ENCODE measurements around the gene TLR8. TPM values are rescaled to one million over a fixed set of nuclear protein-coding genes. Genes with fewer than 3 reads are reported as not detected.

The TLR8 gene
- polyA plus RNA-seq, 1 of the 3 experiments (the other 2 are of a cell fraction) = not detected

DNA sequence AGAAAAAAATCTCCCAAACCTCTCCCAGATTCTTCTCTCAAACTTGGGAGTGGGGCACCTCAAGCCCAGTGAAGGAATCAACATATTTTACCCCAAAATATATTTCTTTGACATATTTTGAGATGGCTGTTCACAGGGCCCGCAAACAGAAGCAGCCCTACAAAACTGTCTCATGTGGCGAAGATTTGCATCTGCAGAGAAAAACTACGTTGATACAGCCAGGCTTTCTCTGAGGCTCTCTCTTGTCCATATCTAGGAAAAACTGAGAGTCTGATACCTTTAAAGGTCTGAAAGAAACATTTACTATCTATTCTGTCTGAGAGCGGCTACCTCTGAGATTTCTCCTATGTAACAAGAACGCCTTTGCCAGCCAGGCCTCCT, 45.2 kb downstream of the TLR8 start:
- no peaks in the 10 kb centered on the region for H3K79me2 ChIP-seq (ENCODE audit: insufficient read depth)
- no peaks in the 10 kb centered on the region for H3K9me2 ChIP-seq
- no peaks in the 10 kb centered on the region for H3K36me3 ChIP-seq (replicated peaks in 1 of 2; ENCODE audit: control insufficient read depth in 1 of 2, insufficient read depth in 2 of 2, low read length in 1 of 2)
- no peaks in the 10 kb centered on the region for H3K9me3 ChIP-seq
- H3K9ac ChIP-seq = no peak overlapping the region; the same call in 1 of the 2 replicates
- peaks cover 16 to 40% of the 10 kb centered on the region in 2 experiments; a peak in 3 of 4 replicates for H3K4me1 ChIP-seq (ENCODE audit: control insufficient read depth in 1 of 2, insufficient read depth in 2 of 2, low read depth in 1 of 2, low read length in 1 of 2)
- H3K27me3 ChIP-seq (ENCODE audit: insufficient read depth) = no peaks in the 10 kb centered on the region
- peaks cover 18% of the 10 kb centered on the region for H3F3A ChIP-seq (replicated peaks; ENCODE audit: insufficient read depth)
- H3K27ac ChIP-seq (ENCODE audit: low read depth in 2 of 2, low read length in 1 of 2) = peak overlapping the region in 1 of 2 experiments; percentile 85; a peak in 1 of 4 replicates
- H3K4me3 ChIP-seq (ENCODE audit: low read depth in 2 of 2, low read length in 1 of 2) = no peak overlapping the region
- ChIA-PET POLR2A (no interaction called here), CTCF (interaction anchor here (1.6 kb wide), 1 partner anchor 536 kb away, joined by 9 read pairs; no protein-coding TSS in a partner anchor)
- H4K20me1 ChIP-seq (ENCODE audit: insufficient read depth) = no peaks in the 10 kb centered on the region
- DNase-seq = no peak
- 82% methylated on average over 5 of the region's 5 CpGs for WGBS (ENCODE audit: low lambda C conversion rate)
- H3K4me2 ChIP-seq = no peak overlapping the region
- TF ChIP-seq CHD2 (IDR thresholded peaks at IDR 0.05; ENCODE audit: low read length, partially characterized antibody) (no peak), SMC3 (IDR thresholded peaks at IDR 0.05; ENCODE audit: low read depth, low read length) (no peak), ELF1 (IDR thresholded peaks at IDR 0.05) (no peak)
- TF ChIP-seq, protein P1, sequence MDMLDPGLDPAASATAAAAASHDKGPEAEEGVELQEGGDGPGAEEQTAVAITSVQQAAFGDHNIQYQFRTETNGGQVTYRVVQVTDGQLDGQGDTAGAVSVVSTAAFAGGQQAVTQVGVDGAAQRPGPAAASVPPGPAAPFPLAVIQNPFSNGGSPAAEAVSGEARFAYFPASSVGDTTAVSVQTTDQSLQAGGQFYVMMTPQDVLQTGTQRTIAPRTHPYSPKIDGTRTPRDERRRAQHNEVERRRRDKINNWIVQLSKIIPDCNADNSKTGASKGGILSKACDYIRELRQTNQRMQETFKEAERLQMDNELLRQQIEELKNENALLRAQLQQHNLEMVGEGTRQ (IDR thresholded peaks at IDR 0.05; ENCODE audit: borderline replicate concordance, low read depth, low read length) = no peak
- peak overlapping the region; percentile 74; the same call in 1 of the 2 replicates for H2AFZ ChIP-seq (ENCODE audit: low read depth)

DNA sequence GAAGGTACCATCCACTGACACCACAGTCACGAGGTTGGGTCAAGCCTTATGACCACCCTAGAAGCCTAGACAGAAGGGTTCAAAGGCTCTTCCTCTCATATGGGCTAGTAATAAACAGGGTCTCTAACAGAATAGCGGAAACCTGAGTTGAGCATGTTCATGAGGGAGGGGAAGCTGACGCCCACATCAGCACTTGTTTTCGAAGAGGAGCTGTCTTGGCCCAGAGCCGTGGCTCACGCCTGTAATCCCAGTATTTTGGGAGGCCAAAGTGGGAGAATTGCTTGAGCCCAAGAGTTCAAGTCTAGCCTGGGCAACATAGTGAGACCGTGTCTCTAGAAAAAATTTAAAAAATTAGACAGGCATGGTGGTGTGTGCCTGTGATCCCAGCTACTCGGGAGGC, 47.0 kb downstream of the TLR8 start:
- H3K9me3 ChIP-seq = no peaks in the 10 kb centered on the region
- WGBS (ENCODE audit: low lambda C conversion rate) = 74% methylated on average over 8 of the region's 8 CpGs
- DNase-seq = no peak
- no peaks in the 10 kb centered on the region for H4K20me1 ChIP-seq (ENCODE audit: insufficient read depth)
- H3K4me2 ChIP-seq = no peak overlapping the region
- H3F3A ChIP-seq (replicated peaks; ENCODE audit: insufficient read depth) = peaks cover 33% of the 10 kb centered on the region
- no peak overlapping the region for H3K9ac ChIP-seq
- no peaks in the 10 kb centered on the region for H3K79me2 ChIP-seq (ENCODE audit: insufficient read depth)
- H3K4me3 ChIP-seq (ENCODE audit: low read depth in 2 of 2, low read length in 1 of 2) = no peak overlapping the region
- CTCF ChIA-PET = no interaction called here
- H3K4me1 ChIP-seq (ENCODE audit: control insufficient read depth in 1 of 2, insufficient read depth in 2 of 2, low read depth in 1 of 2, low read length in 1 of 2) = peaks cover 16 to 36% of the 10 kb centered on the region in 2 experiments; a peak in 3 of 4 replicates
- POLR2A ChIA-PET = no interaction called here
- no peaks in the 10 kb centered on the region for H3K9me2 ChIP-seq
- no peaks in the 10 kb centered on the region for H3K36me3 ChIP-seq (replicated peaks in 1 of 2; ENCODE audit: control insufficient read depth in 1 of 2, insufficient read depth in 2 of 2, low read length in 1 of 2)
- no peak overlapping the region for H2AFZ ChIP-seq (ENCODE audit: low read depth)
- TF ChIP-seq GATA2 (CRISPR knock-in tag; IDR thresholded peaks at IDR 0.05) = no peak
- TF ChIP-seq EZH2phosphoT487 (IDR thresholded peaks at IDR 0.05; ENCODE audit: borderline replicate concordance, low read depth) = no peak
- TF ChIP-seq MXI1 (IDR thresholded peaks at IDR 0.05; ENCODE audit: low read depth, low read length) = no peak
- no peak for TF ChIP-seq GABPA (IDR thresholded peaks at IDR 0.05; ENCODE audit: low read depth)
- no peak for TF ChIP-seq CHD2 (IDR thresholded peaks at IDR 0.05; ENCODE audit: low read length, partially characterized antibody)
- TF ChIP-seq RCOR1 (IDR thresholded peaks at IDR 0.05; ENCODE audit: low read length) = no peak
- no peak for TF ChIP-seq ELF1 (IDR thresholded peaks at IDR 0.05)
- TF ChIP-seq NFIC (IDR thresholded peaks at IDR 0.05; ENCODE audit: borderline replicate concordance) = no peak
- TF ChIP-seq POLR2AphosphoS5 (IDR thresholded peaks at IDR 0.05; ENCODE audit: low read depth, low read length) = no peak
- no peak for TF ChIP-seq EP300 (IDR thresholded peaks at IDR 0.05; ENCODE audit: borderline replicate concordance in 1 of 2, low read depth in 1 of 2, low read length in 1 of 2)
- no peak for TF ChIP-seq RFX5 (IDR thresholded peaks at IDR 0.05; ENCODE audit: low read length)
- no peak for TF ChIP-seq TCF12 (IDR thresholded peaks at IDR 0.05)
- TF ChIP-seq, protein P2, sequence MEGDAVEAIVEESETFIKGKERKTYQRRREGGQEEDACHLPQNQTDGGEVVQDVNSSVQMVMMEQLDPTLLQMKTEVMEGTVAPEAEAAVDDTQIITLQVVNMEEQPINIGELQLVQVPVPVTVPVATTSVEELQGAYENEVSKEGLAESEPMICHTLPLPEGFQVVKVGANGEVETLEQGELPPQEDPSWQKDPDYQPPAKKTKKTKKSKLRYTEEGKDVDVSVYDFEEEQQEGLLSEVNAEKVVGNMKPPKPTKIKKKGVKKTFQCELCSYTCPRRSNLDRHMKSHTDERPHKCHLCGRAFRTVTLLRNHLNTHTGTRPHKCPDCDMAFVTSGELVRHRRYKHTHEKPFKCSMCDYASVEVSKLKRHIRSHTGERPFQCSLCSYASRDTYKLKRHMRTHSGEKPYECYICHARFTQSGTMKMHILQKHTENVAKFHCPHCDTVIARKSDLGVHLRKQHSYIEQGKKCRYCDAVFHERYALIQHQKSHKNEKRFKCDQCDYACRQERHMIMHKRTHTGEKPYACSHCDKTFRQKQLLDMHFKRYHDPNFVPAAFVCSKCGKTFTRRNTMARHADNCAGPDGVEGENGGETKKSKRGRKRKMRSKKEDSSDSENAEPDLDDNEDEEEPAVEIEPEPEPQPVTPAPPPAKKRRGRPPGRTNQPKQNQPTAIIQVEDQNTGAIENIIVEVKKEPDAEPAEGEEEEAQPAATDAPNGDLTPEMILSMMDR (IDR thresholded peaks at IDR 0.05) = no peak
- TF ChIP-seq NRF1 (IDR thresholded peaks at IDR 0.05; ENCODE audit: low read depth, low read length) = no peak
- TF ChIP-seq, protein P3, sequence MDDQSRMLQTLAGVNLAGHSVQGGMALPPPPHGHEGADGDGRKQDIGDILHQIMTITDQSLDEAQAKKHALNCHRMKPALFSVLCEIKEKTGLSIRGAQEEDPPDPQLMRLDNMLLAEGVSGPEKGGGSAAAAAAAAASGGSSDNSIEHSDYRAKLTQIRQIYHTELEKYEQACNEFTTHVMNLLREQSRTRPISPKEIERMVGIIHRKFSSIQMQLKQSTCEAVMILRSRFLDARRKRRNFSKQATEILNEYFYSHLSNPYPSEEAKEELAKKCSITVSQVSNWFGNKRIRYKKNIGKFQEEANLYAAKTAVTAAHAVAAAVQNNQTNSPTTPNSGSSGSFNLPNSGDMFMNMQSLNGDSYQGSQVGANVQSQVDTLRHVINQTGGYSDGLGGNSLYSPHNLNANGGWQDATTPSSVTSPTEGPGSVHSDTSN (IDR thresholded peaks at IDR 0.05) = no peak
- H3K27me3 ChIP-seq (ENCODE audit: insufficient read depth) = no peaks in the 10 kb centered on the region
- no peak overlapping the region for H3K27ac ChIP-seq (ENCODE audit: low read depth in 2 of 2, low read length in 1 of 2)

All from SK-N-SH (cell line).